ENCODE results near the gene RRP9. TPM values are rescaled to one million over a fixed set of nuclear protein-coding genes. Genes with fewer than 3 reads are reported as not detected.

The RRP9 gene

DNA sequence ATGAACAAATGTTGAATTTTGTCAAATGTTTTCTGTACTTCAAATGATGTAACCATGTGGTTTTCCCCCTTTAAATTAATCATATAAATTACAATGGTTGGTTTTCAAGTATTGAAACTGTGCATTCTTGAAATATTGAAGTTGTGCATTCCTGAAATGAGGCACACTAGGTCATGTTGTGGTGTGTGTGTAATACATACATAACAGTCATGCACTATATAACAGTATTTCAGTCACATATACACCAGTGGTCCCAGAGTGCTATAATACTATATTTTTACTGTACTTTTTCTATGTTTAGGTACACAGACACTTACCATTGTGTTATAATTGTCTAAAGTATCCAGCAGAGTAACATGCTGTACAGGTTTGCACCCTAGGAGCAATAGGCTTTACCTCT is 55.3 kb downstream of the RRP9 start:
- Histone ChIP-seq H3K23ac (ENCODE audit: low read depth, low read length, poor library complexity) (no peak overlapping the region), H2AFZ (ENCODE audit: low read length) (no peak overlapping the region), H4K8ac (ENCODE audit: low read depth, low read length) (no peak overlapping the region), H3K4me3 (ENCODE audit: low read length in 2 of 2) (no peak overlapping the region), H3K4me2 (ENCODE audit: insufficient read depth, low read length, poor library complexity, severe bottlenecking) (no peak overlapping the region), H2AK5ac (ENCODE audit: low read depth, low read length) (no peak overlapping the region), H2BK5ac (ENCODE audit: low read length) (no peak overlapping the region), H3K79me1 (ENCODE audit: low read depth, low read length) (no peaks in the 10 kb centered on the region), H3K9me3 (replicated peaks in 1 of 2; ENCODE audit: control insufficient read depth in 2 of 2, insufficient read depth in 1 of 2, low read depth in 1 of 2, low read length in 2 of 2) (no peaks in the 10 kb centered on the region), H3K36me3 (replicated peaks in 1 of 2; ENCODE audit: control insufficient read depth in 2 of 2, insufficient read depth in 2 of 2, low read length in 2 of 2) (no peaks in the 10 kb centered on the region), H3K14ac (ENCODE audit: low read length) (no peak overlapping the region), H3K4ac (ENCODE audit: low read length) (no peak overlapping the region), H4K91ac (ENCODE audit: low read depth, low read length, poor library complexity) (no peak overlapping the region), H2BK120ac (ENCODE audit: low read depth, low read length) (no peak overlapping the region), H3K4me1 (ENCODE audit: control insufficient read depth in 2 of 2, insufficient read depth in 1 of 2, low read depth in 1 of 2, low read length in 2 of 2) (no peaks in the 10 kb centered on the region), H3K27ac (replicated peaks; ENCODE audit: low read length) (no peak overlapping the region), H3K9ac (ENCODE audit: low read depth, low read length, poor library complexity) (no peak overlapping the region), H2BK15ac (ENCODE audit: low read length) (no peak overlapping the region), H3K27me3 (ENCODE audit: control insufficient read depth in 3 of 3, insufficient read depth in 3 of 3, low read depth in 1 of 3, low read length in 3 of 3) (peaks cover 0 to 10% (median 0%) of the 10 kb centered on the region in 3 experiments), H3K18ac (ENCODE audit: low read length) (no peak overlapping the region), H2BK12ac (ENCODE audit: low read length) (no peak overlapping the region)
- no peak for DNase-seq (ENCODE audit: low spot score)

Small RNAs within 50 kb of the gene (small RNA-seq; reads per million reads assigned to genes)
- not detected for gene AC115284.1 (ENCODE audit: insufficient read depth)

Data from neuronal stem cell (in vitro differentiated cells).